Activated CD4-positive, alpha-beta T cell treated with anti-CD3 and anti-CD28 coated beads, Interleukin-2, amount 50 U/mL, for 48 hours (primary cell): ENCODE data around the gene TSSK2.

Experiments used
- DNase-seq, 2 experiments: peaks; one replicate each; pipeline ENCODE4 v3.0.0-alpha.2; 2020

The TSSK2 gene

DNA sequence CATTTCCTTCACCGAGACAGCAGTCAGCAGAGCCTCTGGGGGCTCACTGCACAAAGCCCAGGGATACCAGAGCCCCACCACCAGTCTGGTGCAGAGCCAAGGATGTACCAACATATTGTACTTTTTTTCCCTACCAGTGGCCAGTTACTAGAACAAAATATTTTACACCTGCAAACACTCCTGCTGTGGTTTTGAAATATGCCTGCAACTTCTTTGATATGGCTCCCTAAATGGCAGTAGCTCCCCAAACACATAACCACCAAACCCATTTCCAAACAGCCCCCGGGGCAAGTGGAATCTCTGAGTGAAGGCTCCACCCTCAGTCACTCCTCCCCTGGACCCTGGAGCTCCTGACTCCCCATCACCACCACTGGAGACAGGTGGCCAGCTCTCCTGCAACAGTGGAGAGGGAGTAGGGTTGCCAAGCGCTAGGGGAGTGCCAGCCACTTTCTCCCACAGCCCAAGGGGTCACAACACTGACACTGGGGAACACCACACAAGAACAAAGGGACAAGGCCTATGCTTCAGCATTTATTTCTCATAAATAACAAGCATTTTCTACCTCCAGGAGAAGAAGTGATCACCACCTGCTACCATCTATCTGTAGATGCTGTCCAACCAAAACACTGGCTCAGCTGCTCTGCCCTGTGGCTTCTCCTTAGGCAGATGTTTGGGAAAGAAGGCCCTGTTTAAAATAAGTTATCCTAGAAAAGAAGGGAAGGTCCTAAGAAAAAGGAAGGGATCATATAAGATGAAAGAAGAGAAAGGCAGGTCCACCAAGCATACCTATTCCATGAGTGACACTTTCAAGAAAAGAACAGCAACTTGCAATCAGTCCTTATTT lies 24.0 kb upstream of the TSSK2 start:
- no peak for DNase-seq

DNA sequence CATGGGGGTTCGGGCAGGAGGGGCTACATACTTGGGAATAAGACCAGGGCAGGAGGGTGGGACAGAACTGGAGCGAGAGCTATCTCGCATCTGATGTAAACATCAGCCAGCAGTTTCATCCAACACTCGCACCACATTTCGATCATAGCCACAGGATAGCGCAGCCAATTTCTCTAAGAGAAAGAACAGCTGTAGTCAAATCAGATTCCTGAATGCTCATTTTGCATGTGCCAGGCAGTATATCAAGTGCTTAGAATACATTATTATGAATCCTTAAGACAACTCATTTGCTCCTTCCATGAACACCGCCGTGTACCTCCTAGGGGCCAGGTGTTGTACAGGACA lies 23.4 kb upstream of the TSSK2 start:
- no peak for DNase-seq

DNA sequence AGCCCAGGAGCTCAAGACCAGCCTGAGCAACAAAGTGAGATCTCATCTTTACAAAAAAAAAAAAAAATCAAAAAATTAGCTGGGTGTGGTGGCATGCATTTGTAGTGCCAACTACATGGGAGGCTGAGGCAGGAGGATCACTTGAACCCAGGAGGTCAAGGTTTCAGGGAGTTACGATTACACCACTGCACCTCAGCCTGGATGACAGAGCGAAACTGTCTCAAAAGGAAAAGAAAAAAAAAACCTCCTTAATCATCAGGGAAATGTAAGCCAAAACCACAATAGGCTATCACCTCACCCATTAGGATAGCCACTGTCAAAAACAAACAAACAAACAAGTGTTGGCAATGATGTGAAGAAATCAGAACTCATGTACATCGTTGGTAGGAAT lies 22.3 kb upstream of the TSSK2 start:
- no peak for DNase-seq

DNA sequence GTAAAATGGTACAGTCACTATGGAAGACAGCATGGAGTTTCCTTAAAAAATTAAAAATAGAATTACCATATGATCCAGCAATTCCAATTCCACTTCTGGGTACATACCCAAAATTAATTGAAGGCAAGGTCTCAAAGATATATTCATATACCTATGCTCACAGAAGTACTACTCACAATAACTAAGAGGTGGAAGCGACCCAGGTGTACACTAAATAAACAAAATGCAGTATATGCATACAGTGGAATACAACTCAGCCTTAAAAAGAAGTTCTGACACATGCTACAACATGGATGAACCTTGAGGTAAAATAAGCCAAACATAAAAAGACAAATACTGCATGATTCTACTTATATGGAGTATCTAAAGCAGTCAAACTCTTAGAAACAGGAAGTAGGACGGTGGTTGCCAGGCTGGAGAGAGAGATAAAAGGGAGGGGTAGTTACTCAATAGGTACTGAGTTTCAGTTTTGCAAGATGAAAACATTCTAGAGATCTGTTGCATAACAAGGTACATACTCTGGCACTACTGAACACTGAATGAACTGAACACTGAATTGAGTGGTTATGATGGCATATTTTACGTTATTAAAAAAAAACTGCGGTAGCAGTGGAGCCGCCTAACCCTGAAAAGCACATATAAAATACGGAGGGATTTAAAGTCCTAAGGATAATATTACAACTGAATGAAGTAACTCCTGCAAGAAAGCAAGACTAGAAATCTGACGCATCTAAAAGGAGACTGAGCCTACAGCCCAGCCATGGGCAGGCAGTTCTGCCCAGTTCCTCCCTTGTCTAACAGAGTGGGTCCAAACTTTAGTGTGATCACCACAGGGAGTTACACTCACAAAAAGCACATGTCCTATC lies 21.7 kb upstream of the TSSK2 start:
- peak; percentile 26 to 43 for DNase-seq

DNA sequence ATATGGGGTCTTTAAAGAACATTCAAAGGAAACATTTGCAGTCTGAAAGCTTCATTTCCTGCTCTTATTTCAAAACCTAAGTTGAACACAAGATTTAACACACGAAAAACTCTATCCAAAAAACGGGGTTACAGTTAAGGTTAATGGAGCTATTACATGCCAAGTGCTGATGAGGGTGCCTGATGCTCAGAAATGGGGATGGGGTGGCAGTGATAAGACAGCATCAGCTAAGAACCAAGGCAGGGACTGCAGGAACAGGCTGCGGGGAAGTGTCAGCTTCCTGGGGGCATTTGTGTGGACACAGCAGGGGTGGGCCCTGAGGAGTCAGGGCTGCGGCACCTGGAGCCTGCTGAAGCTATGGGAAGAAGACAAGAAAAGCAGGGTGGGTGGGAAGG lies 21.0 kb upstream of the TSSK2 start:
- DNase-seq: no peak

DNA sequence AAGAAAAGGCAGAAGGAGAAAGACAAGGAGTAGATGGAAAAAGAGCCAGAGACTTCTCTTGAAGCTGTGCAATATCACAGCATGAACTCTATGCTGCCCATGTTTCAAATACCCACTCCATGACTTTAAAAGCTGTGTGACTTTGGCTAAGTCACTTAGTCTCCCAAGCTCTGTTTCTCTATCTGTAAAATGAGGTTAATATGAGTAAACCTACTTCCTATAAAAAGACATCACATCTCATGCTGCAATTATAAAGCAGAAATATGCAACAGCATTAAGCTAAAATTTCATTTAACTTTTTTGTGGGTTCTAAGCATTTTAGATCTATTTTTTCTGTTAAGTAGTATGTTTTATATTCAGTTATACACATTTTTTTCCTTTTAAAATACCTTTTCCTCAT lies 20.5 kb upstream of the TSSK2 start:
- no peak for DNase-seq

DNA sequence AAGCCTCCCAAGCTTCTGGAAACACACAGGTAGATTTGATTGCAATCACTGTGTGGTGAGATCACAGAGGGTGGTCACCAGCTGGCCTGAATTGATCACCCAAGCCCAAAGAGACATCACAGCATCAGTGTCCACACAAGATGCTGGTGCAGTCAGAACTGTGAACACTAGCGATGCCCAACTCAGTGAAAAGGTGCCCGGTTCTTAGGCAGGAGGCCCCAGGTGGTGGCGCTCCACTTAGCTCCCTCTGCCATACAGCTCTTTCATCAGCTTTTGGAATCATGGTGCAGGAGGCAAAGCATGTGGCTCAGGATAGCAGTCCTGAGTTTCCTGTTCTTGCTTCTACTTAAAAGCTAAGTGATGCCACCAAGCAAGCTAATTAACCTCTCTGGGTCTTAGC lies 20.0 kb upstream of the TSSK2 start:
- DNase-seq: no peak

DNA sequence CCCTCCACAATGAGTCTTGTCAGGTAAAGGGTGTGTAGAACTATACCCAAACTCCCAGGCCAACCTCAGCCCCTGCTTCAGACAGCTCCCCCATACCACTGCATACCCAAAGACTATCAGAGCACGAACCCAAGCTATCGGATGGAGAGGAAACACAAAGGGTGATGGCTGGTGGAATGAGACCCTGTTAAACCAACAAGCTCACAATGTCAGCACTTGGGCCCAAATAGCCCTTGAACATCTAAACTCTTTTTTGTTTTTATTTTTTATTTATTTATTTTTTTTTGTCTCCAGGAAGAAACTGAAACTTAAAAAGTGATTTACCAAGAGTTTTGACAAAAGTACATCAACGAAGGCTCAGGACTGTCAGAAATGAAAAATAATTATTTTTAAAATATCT lies 19.5 kb upstream of the TSSK2 start:
- no peak for DNase-seq

DNA sequence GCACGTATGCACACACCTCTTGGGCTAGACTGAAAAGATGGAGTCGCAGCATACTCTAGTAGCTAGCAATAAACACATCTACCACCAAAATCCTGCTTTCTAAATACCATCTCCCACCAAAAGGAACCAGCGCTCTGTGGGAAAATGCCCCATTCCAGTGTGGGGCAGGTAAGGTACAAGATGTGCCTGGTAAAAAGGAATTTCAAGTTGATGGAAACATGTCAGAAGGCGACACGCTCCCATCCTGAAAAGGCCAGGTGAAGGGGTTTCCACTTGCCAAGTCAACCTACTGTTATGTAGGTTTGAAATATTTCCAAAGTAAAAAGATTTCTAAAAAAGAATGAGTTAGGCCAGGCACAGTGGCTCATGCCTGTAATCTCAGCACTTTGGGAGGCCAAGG lies 17.7 kb upstream of the TSSK2 start:
- no peak for DNase-seq

DNA sequence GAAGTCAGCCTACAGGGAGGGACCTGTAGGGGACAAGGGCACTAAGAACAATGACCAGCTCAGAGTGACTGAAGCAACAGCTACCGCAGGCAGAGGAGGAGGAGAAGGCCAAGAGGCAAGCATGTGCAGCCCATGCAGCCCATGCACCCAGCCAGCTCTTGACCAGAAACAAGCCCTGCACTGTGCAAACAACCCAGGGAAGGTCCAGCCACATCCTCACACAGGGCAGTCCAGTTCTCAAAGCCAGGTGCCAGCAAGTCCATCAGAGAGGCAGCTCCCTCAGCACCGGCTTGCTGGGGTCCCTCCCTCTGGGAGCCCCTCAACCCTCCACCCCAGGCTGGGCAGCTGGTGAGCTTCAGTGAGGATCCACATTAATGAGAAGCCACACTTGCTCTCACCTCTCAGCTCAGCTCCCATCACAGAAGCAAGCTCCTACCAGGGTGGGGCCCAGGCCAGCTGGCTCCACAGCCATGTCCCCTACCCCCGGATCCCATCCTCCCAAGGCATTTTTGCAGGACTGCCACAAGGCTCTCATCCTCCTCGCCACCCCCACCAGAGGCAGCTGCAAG lies 16.0 kb upstream of the TSSK2 start:
- DNase-seq: no peak

DNA sequence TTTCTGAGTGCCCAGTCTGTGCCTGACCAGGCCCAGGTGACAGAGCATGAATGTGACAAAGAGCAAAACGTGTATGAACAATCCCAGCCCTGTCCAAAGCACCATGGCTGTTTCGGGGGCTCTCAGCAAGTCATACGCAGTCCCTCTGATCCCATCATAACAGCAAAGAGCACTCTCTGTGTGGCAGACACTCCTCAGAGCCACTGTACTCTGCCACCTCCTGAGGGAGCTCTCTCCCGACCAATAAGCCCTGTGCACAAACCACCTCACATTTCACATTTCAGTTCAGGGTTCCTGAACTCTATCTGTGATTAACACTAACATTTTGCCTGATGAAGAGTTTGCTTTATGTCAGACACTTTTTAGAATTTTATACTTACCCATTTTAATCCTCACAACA lies 15.5 kb upstream of the TSSK2 start:
- DNase-seq: no peak

DNA sequence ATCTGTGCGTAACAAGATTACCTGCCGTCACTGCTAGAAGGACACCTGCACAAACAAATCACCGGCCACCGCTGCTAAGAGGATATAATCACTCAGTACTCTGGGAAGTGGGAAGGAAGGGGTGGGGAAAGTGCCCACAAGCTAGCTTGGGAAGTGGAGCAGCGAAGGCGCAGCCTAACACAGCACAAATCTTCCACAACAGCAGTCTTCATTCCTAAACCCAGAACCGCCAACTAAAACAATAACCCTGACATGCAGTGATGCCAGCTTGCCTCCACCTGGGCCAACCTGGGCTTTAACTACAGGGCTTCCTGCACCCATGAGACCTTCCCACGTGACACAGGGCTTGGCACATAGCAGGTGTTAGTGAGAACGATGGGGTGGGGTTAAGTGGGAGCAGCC lies 14.0 kb upstream of the TSSK2 start:
- no peak for DNase-seq

DNA sequence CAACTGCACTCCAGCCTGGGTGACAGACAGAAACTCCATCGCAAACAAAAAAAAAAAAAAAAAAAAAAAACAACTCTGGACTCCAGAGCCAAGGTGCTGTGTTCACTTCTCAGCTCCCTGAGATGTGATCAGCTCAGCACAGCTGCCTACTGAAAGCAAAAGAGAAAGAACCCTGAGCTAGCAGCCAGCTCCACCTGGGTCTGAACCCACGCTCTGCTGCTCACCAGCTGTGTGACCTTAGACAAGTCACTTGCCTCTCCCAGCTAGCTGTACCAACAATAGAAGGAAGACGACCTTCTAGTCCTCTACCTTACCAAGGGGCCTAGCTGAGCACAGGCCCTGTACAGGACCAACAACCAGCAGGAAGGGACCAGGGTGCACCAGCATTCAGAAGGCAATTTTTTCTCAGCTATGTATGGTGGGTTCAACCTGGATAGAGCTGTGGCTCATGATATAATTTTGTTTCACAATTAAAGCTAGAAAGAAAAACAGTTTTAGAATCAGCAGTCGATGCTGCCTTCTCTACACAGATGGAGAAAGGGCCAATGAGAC lies 12.7 kb upstream of the TSSK2 start:
- DNase-seq: peak in 1 of 2 experiments; percentile 18

DNA sequence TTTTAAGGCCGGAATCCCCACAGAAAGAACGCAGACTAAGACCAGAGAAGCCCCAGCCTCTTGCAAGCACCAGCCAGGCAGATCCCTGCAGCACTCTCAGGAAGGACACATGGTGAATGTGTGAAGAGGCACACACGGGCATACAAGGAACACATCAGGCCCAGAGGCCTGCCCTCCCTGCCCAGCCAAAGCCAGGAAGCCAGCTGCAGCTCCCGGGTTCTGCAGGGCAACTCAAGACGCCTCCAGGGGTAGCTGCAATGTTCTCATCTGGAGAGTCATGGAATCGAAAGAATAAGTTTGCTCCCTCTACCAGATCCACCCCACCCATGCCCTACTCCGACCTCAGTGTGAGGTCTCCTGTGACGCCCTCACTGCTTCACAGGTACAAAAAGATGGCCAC lies 11.2 kb upstream of the TSSK2 start:
- no peak for DNase-seq

DNA sequence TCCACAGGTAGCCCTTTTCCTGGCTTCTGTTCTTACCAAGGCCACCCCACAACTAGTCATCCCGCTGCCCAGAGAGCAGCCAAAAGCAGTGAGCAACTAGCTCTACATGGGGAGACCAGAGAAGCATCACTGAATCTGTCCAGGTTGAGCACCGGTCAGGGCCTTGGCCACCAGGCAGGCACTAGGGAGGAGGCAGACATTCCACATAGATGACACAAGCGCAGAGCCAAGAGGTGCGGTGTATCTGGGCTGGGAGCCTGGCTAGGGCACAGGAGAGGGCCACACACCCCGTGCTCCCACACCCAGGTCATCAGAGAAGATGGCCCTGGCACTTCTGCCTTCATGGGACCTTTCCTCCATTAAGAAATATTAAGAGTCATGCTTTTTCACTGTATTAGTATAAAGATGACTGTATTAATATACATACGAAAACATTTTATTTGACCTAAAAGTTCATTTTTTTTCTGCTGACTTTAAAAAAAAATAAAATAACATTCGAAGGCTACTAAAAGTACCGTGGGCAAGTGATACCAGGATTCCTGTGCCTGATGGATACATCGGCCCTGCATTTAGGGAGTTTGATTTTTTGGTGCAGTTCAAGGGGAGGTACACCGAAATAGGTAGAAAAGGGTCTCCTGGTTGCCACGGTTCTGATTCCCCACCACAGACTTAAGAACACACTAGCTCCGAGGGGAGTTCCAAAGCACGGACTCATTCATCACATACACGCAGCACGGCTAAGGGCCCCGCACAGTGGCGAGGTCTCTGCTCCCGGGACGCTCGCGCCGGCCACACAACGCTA lies 10.1 kb upstream of the TSSK2 start:
- no peak for DNase-seq

DNA sequence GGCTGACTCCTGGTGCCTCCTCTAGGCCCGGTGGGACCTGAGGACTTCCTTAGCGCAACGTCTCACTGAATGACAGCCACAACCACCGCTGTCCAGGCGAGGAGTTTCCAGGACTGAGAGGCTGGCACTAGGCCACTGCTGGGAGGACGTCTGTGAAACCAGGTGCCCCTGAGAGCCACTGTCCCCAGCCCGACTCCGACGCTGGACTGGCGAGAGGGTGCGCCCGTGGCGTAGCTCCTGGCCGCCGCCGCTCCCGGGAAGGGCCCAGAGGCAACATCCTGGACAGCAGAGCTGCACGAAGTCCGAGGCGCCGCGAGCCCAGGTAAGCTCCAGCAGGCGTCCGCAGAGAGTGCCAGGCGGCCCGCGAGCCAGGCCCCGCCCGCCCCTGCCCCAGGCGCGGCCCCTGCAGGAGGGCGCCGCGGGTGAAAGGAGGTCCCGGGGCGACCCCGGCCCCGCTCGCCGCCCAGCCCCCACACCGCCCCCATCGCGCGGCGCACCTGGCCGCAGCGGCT lies 9.4 kb upstream of the TSSK2 start:
- DNase-seq: peak; percentile 35 to 50

DNA sequence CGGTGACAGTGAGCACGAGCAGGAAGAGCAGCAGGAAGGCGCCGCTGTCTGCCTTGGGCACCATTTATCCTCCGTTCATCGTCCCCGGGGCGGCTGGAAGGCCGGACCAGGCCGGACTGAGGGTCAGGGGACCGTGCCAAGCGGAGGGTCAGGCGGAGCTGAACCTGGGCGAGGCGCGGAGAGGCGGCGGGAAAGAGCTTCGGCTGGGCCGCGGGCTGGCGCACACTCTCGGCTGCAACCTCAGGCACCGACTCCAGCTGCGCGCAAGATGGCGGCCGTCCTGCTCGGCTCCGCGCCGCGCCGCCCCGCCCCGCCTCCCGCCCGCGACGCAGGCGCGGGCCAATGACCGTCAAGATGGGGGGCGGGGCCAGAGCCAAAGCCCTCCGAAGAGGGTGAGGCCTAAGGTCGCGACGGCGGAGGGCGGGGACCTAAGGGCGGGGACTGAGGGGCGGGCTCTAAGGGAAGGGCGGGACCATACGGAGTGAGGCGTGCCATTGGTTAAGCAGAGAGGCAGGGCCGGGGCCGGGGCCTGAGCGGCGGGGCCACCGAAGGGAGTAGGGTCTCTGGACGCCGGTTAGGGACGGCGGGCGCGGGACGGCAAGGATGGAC lies 8.9 kb upstream of the TSSK2 start, which contains the start of gene DGCR2:
Gene DGCR2, minus strand, starts transcription at position 270 of the 609 bp plus-strand sequence. Its CDS starts 206 bp downstream, at position 64.
- DNase-seq: peak; percentile 96

DNA sequence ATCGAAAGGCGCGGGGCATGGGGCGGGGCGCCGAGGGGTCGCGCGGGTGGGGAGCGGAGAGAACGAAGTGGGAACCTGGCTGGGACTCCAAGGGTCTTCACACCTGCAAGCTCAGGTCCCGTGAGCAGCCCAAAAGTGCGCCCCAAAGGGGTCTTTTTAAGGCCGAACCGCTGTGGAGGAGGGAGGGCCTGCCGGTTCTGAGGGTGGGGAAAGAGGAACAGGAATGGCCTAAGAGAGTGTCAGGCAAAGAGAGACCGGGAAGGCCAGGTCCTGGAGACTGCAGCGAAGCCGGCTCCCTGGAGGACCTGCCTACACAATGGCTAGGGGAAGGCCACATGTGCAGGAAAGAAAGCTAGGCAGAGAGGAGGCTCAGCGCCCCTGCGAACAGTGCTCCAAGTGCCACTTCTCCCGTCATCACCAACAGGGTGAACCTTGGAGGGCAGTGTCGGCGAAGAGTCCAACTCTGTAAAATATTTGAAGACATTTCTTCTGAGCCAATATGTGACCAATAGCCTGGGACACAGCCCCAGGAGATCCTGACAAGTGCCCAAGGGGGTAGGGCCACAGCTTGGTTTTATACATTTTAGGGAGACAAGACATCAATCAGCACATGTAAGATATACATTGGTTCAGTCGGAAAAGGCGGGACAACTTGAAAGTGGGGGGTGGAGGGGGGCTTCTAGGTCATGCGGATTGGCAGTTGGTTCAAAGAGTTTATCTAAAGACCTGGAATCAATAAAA lies 8.2 kb upstream of the TSSK2 start:
- DNase-seq: no peak

DNA sequence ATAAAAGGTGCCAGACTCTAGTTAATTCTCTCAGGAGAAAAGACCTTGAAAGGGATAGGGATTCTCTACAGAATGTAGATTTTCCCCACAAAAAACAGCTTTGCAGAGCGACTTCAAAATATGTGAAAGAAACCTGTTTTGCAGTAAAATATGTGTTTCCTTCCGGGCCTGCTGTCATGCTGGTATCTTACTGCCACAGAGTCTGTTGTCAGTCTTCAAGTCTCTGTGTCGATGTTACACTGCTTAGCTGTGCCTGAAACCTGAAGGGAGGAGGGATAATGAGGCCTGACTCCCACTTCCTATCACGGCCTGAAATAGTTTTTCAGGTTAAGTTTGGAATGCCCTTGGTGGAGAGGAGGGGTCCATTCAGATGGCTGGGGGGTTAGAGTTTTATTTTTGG lies 7.2 kb upstream of the TSSK2 start:
- DNase-seq: no peak

DNA sequence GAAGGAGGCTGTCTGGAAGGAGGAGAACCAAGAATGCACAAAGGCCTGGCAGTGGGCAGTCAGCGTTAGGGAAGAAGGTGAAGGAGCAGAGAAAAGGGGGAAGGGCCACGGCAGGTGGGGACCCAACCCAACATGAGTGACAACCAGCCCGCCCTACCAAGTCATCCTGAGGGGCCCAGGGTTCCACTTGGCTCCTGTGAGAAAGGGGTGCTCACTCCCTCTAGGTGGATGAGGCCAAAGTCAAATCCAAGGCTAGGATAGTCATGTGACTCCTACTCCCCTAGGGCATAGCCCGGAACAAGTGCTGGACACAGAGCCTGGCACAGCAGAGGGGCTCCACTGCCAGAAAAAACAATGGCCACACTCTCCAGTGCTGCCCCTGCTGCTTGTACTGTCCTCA lies 6.7 kb upstream of the TSSK2 start:
- DNase-seq: no peak

DNA sequence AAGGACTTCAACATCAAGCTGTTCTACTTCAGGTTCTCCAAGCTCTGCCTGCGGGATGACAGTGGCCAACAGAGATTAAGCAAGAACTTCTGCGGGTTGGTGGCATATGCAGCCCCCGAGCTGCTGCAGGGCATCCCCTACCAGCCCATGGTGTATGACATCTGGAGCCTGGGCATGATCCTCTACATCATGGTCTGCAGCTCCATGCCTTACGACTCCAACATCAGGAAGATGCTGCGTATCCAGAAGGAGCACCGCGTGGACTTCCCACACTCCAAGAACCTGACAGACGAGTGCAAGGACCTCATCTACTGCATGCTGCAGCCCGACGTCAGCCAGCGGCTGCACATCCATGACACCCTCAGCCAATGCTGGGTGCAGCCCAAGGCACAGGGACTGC lies 6.1 kb upstream of the TSSK2 start:
- no peak for DNase-seq
